Measurements from ENCODE around the gene PTGES3. TPM values are rescaled to one million over a fixed set of nuclear protein-coding genes. Genes with fewer than 3 reads are reported as not detected.

The PTGES3 gene
- total RNA-seq, 2 donors from 2014 or later, result 27.4 to 56.0 TPM

DNA sequence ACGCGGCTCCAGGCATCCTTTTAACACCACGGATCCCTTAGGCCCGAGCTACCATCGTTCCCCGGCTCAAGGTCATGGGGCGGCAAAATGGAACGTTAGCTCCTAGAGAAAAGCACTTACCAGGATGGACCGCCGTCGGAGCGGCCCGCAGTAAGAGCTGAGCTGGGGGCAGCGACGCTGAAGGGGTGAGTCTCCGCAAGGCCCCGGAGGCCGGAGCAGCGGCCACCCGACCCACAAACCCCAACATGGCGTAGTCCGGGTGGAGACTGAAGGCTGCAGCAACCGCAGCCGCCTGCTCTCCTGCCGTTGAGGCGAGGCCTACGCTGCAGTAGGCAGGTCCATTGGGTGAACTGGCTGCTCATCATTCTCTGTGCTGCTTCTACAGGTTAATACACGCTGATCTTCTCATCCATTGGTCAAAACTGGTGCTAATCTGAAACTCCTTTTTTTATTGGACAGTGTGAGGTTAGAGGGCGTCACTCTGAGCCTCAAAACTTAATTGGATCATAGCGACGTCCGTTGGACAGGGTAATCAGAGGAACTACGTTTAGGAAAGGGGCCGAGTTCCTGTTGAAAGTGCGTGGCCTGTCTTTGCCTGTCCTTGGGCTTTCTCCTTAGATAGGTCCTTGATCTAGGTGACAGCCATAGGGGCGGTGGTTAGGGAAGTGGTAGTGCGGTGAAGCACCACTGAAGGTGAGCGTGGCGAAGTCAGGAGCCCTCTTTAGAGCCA lies 42.2 kb downstream of the PTGES3 start, which contains the start of gene ATP5F1B:
Gene ATP5F1B, minus strand, starts transcription at position 268 of the 730 bp plus-strand sequence. Its CDS starts 21 bp downstream, at position 247.
- H3K27ac ChIP-seq, result peak within 1 kb of the TSS; percentile 83 to 93 (median 92)
- intact Hi-C loops (cut with DNase I), result no loop called here
- H3K9me3 ChIP-seq, result no peaks in the 10 kb centered on the region
- peaks cover 32% of the 10 kb centered on the region for H3K4me1 ChIP-seq
- H3K36me3 ChIP-seq (replicated peaks in 1 of 2; ENCODE audit: insufficient read depth in 1 of 2, low read depth in 2 of 2), result peaks cover 7 to 24% of the 10 kb centered on the region in 2 donors
- peak; percentile 96 to 100 (median 98) for DNase-seq
- peak; percentile 98 for ATAC-seq
- TF ChIP-seq, protein P1, sequence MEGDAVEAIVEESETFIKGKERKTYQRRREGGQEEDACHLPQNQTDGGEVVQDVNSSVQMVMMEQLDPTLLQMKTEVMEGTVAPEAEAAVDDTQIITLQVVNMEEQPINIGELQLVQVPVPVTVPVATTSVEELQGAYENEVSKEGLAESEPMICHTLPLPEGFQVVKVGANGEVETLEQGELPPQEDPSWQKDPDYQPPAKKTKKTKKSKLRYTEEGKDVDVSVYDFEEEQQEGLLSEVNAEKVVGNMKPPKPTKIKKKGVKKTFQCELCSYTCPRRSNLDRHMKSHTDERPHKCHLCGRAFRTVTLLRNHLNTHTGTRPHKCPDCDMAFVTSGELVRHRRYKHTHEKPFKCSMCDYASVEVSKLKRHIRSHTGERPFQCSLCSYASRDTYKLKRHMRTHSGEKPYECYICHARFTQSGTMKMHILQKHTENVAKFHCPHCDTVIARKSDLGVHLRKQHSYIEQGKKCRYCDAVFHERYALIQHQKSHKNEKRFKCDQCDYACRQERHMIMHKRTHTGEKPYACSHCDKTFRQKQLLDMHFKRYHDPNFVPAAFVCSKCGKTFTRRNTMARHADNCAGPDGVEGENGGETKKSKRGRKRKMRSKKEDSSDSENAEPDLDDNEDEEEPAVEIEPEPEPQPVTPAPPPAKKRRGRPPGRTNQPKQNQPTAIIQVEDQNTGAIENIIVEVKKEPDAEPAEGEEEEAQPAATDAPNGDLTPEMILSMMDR (IDR thresholded peaks at IDR 0.05), result peak in 2 of 7 experiments; percentile 1 to 3
- TF ChIP-seq POLR2A (IDR thresholded peaks at IDR 0.05), result peak; percentile 97 to 99 (median 99)
- no peaks in the 10 kb centered on the region for H3K27me3 ChIP-seq
- H3K4me3 ChIP-seq, result peak within 1 kb of the TSS; percentile 25 to 98
- 1 to 3% methylated on average over 12 to 39 of the region's 39 CpGs for WGBS, 2 donors

- Histone ChIP-seq H3K27ac (peak overlapping the region; percentile 83 to 93 (median 92)), H3K27me3 (no peaks in the 10 kb centered on the region), H3K36me3 (replicated peaks in 1 of 2; ENCODE audit: insufficient read depth in 1 of 2, low read depth in 2 of 2) (peaks cover 7 to 25% of the 10 kb centered on the region in 2 donors), H3K9me3 (no peaks in the 10 kb centered on the region), H3K4me1 (peaks cover 32% of the 10 kb centered on the region), H3K4me3 (peak overlapping the region; percentile 25 to 98)
- TF ChIP-seq POLR2A (IDR thresholded peaks at IDR 0.05), result no peak
- TF ChIP-seq, protein P1 (IDR thresholded peaks at IDR 0.05), result peak in 1 of 7 experiments; percentile 16
- DNase-seq, result peak in 2 of 4 donors; percentile 21 to 26
- intact Hi-C loops (cut with DNase I), result no loop called here
- 0% methylated on average over 12 to 29 of the region's 29 CpGs for whole genome bisulfite sequencing, 2 donors
- no peak for ATAC-seq
Observed at GRCh38 chr12:56645201-56645716, 42.8 kb downstream of the PTGES3 start.

DNA sequence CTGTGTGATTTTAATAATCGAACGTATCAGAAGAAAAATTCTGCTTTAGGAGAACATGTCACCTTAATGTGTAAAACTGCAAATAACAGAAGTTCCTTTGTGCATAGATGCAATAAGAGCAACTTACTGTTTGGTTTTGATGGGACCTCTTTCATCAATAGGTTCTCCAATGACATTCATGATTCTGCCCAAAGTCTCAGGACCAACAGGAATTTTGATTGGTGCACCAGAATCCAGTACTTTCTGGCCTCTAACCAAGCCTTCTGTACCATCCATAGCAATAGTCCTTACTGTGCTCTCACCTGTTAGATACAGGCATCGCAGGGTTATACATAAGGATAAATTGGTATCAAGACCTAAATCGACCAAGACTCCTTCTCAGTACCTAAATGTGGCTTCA lies 43.4 kb downstream of the PTGES3 start:
- intact Hi-C loops (cut with DNase I), result no loop called here
- Histone ChIP-seq H3K27ac (peak overlapping the region in 3 of 4 donors; percentile 83 to 93 (median 93)), H3K36me3 (replicated peaks in 1 of 2; ENCODE audit: insufficient read depth in 1 of 2, low read depth in 2 of 2) (peaks cover 12 to 28% of the 10 kb centered on the region in 2 donors), H3K4me1 (peaks cover 32% of the 10 kb centered on the region), H3K4me3 (peak overlapping the region; percentile 25 to 98), H3K9me3 (no peaks in the 10 kb centered on the region), H3K27me3 (no peaks in the 10 kb centered on the region)
- ATAC-seq, result no peak
- no peak for TF ChIP-seq POLR2A (IDR thresholded peaks at IDR 0.05)
- TF ChIP-seq, protein P1 (IDR thresholded peaks at IDR 0.05), result no peak
- DNase-seq, result no peak
- WGBS, 2 donors, result 13 to 20% methylated on average over 4 of the region's 4 CpGs

- Histone ChIP-seq H3K27me3 (no peaks in the 10 kb centered on the region), H3K27ac (no peak overlapping the region), H3K4me3 (no peak overlapping the region), H3K36me3 (replicated peaks in 1 of 2; ENCODE audit: insufficient read depth in 1 of 2, low read depth in 2 of 2) (peaks cover 28 to 47% of the 10 kb centered on the region in 2 donors), H3K4me1 (peaks cover 47% of the 10 kb centered on the region), H3K9me3 (no peaks in the 10 kb centered on the region)
- DNase-seq (no peak), ATAC-seq (no peak)
- WGBS, 2 donors, result 78 to 85% methylated on average over 6 of the region's 6 CpGs
- intact Hi-C loops (cut with DNase I), result no loop called here
- TF ChIP-seq, protein P1 (IDR thresholded peaks at IDR 0.05), result no peak
- no peak for TF ChIP-seq POLR2A (IDR thresholded peaks at IDR 0.05)
Observed at GRCh38 chr12:56641219-56641618, 46.9 kb downstream of the PTGES3 start.

All from body of pancreas (tissue), 4 donors.